ENCODE data around the gene ZNF227.

- no peak for TF ChIP-seq CTCF (conservative IDR thresholded peaks at IDR 0.05)
- TF ChIP-seq EZH2 (IDR thresholded peaks at IDR 0.05; ENCODE audit: low read depth) = no peak
Measured at GRCh38 chr19:44278181-44278690, 65.9 kb downstream of the ZNF227 start.

Measured in PC-9 (cell line).